GM19043 (cell line): ENCODE data around the gene ASRGL1.

ENCODE experiments used
- ATAC-seq: cut with Tn5 transposase; IDR thresholded peaks from one replicate; pipeline ENCODE4 v1.9.1; 2021; ENCODE audit warnings: low read depth; ENCODE audit not compliant: unreplicated experiment

Gene ASRGL1

GRCh38 chr11:62409831-62410230 lies 72.6 kb downstream of the ASRGL1 start:
- ATAC-seq: no peak

- ATAC-seq: no peak
Measured at GRCh38 chr11:62410972-62411371, 73.7 kb downstream of the ASRGL1 start.

GRCh38 chr11:62411524-62411923 lies 74.3 kb downstream of the ASRGL1 start:
- no peak for ATAC-seq

GRCh38 chr11:62413060-62413696 lies 75.9 kb downstream of the ASRGL1 start:
- ATAC-seq: no peak

GRCh38 chr11:62416596-62416995 lies 79.3 kb downstream of the ASRGL1 start:
- ATAC-seq: no peak

- no peak for ATAC-seq
Measured at GRCh38 chr11:62418136-62418535, 80.9 kb downstream of the ASRGL1 start.

GRCh38 chr11:62418733-62419132 lies 81.5 kb downstream of the ASRGL1 start, which contains the start of gene SCGB1A1:
TSS of gene SCGB1A1 (plus strand) at chr11:62419033. CDS start at chr11:62419096, 63 bp downstream.
- ATAC-seq: no peak

- ATAC-seq: no peak
Measured at GRCh38 chr11:62419314-62419929, 82.2 kb downstream of the ASRGL1 start.

- no peak for ATAC-seq
Measured at GRCh38 chr11:62419943-62420342, 82.7 kb downstream of the ASRGL1 start.

GRCh38 chr11:62420882-62421281 lies 83.6 kb downstream of the ASRGL1 start:
- no peak for ATAC-seq

- ATAC-seq: no peak
Measured at GRCh38 chr11:62421996-62422395, 84.7 kb downstream of the ASRGL1 start.

- ATAC-seq: no peak
Measured at GRCh38 chr11:62423012-62423411, 85.8 kb downstream of the ASRGL1 start.

GRCh38 chr11:62427630-62428233 lies 90.5 kb downstream of the ASRGL1 start:
- no peak for ATAC-seq

GRCh38 chr11:62428871-62429560 lies 91.8 kb downstream of the ASRGL1 start:
- ATAC-seq: no peak

- no peak for ATAC-seq
Measured at GRCh38 chr11:62430425-62430824, 93.2 kb downstream of the ASRGL1 start.

- no peak for ATAC-seq
Measured at GRCh38 chr11:62431171-62431901, 94.1 kb downstream of the ASRGL1 start.

- no peak for ATAC-seq
Measured at GRCh38 chr11:62432695-62433094, 95.4 kb downstream of the ASRGL1 start.

- ATAC-seq: no peak
Measured at GRCh38 chr11:62433141-62433903, 96.1 kb downstream of the ASRGL1 start.

- no peak for ATAC-seq
Measured at GRCh38 chr11:62433904-62434276, 96.6 kb downstream of the ASRGL1 start.
